ENCODE data around the gene NAV3.

NAV3 gene

GRCh38 chr12:78177298-78177697, 346.6 kb downstream of the NAV3 start:
- TF ChIP-seq, protein P1, sequence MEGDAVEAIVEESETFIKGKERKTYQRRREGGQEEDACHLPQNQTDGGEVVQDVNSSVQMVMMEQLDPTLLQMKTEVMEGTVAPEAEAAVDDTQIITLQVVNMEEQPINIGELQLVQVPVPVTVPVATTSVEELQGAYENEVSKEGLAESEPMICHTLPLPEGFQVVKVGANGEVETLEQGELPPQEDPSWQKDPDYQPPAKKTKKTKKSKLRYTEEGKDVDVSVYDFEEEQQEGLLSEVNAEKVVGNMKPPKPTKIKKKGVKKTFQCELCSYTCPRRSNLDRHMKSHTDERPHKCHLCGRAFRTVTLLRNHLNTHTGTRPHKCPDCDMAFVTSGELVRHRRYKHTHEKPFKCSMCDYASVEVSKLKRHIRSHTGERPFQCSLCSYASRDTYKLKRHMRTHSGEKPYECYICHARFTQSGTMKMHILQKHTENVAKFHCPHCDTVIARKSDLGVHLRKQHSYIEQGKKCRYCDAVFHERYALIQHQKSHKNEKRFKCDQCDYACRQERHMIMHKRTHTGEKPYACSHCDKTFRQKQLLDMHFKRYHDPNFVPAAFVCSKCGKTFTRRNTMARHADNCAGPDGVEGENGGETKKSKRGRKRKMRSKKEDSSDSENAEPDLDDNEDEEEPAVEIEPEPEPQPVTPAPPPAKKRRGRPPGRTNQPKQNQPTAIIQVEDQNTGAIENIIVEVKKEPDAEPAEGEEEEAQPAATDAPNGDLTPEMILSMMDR (conservative IDR thresholded peaks at IDR 0.05): no peak
- no peak overlapping the region for H3K27ac ChIP-seq

GRCh38 chr12:78179346-78179745, 348.7 kb downstream of the NAV3 start:
- H3K27ac ChIP-seq: no peak overlapping the region
- TF ChIP-seq, protein P1 (conservative IDR thresholded peaks at IDR 0.05): no peak

DNA sequence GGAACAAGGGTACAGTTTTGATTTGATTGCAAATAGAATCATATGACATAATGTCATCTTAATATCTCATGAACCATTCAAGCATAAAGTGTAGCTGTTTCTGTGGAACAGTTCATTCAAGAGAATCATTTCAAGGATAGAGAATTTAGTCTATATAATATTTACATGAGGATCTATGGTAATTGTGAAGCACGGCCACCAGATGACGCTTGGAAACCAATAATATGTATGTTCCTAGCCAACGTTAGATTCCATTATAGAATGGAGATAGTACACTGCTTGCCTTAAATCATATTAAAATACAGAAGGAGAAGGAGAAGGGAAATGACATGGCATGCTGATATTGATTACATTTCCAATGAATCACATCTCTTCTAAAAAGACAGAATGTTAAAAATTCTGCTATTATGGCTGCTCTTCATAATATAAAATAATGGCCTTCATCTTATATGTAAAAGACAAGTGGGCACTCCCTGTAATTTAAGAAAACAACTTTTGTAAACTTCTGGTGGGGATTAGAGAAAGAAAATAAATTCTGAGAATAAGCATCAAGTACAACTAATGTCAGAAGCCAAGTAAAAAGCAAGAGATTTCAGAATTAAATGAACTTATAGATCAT, 351.0 kb downstream of the NAV3 start:
- TF ChIP-seq, protein P1 (conservative IDR thresholded peaks at IDR 0.05): peak; percentile 89
- no peak overlapping the region for H3K27ac ChIP-seq

GRCh38 chr12:78183824-78184223, 353.1 kb downstream of the NAV3 start:
- H3K27ac ChIP-seq: no peak overlapping the region
- TF ChIP-seq, protein P1 (conservative IDR thresholded peaks at IDR 0.05): no peak

DNA sequence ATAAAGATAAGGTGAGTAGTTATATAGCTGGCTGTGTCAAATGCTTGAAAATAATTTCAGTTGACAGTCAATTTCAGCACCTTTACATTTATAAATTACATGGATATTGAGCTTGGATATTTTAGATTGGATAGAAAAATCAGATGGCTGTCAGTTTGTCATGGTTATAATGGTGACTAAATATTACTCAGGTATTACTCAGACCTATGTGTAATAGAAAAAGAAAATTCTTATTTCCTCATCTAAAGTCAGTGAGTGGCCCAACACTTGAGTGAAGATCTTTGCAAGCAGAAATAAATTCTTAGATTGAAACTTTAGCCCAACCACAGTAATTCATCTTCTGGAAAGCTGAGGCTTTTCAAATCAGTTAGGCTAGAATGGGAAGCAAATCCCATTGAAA, 354.4 kb downstream of the NAV3 start:
- TF ChIP-seq, protein P1 (conservative IDR thresholded peaks at IDR 0.05): no peak
- H3K27ac ChIP-seq: no peak overlapping the region

GRCh38 chr12:78185651-78186050, 355.0 kb downstream of the NAV3 start:
- H3K27ac ChIP-seq: no peak overlapping the region

GRCh38 chr12:78186670-78187069, 356.0 kb downstream of the NAV3 start:
- TF ChIP-seq, protein P1 (conservative IDR thresholded peaks at IDR 0.05): no peak
- H3K27ac ChIP-seq: no peak overlapping the region

More at GRCh38 chr12:78185651-78186050, 355.0 kb downstream of the NAV3 start:
- TF ChIP-seq, protein P1 (conservative IDR thresholded peaks at IDR 0.05): no peak
